ENCODE data around the gene RAB7A. TPM values are rescaled to one million over a fixed set of nuclear protein-coding genes. Genes with fewer than 3 reads are reported as not detected.
"Not testable (repeated sequence)": the region's sequence is repeated elsewhere in the genome, so short reads cannot be mapped to it uniquely, and the experiment has no call there.

RAB7A gene
- total RNA-seq, 1 donor from 2014 or later: 51.2 TPM

DNA sequence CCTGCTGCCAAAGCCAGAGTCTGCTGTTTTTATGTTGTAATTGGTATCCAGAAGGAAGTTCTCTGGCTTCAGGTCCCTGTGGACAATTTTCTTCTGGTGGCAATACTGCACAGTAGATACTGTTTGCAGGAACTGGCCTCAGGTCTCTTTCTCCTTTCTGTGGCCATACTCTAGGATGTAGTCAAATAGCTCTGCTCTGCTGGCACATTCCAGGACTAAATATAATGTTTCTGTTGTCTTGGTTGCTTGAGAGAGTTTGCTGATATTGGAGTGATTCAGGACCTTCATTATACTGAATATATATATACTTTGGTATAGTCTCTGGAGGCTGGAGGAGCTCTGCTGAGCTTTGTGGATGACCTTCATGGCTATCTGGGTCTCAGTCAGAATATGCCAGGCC is 23.1 kb downstream of the RAB7A start:
- TF ChIP-seq EZH2phosphoT487 (IDR thresholded peaks at IDR 0.05) (no peak), EZH2 (IDR thresholded peaks at IDR 0.05) (no peak)
- TF ChIP-seq, protein P1, sequence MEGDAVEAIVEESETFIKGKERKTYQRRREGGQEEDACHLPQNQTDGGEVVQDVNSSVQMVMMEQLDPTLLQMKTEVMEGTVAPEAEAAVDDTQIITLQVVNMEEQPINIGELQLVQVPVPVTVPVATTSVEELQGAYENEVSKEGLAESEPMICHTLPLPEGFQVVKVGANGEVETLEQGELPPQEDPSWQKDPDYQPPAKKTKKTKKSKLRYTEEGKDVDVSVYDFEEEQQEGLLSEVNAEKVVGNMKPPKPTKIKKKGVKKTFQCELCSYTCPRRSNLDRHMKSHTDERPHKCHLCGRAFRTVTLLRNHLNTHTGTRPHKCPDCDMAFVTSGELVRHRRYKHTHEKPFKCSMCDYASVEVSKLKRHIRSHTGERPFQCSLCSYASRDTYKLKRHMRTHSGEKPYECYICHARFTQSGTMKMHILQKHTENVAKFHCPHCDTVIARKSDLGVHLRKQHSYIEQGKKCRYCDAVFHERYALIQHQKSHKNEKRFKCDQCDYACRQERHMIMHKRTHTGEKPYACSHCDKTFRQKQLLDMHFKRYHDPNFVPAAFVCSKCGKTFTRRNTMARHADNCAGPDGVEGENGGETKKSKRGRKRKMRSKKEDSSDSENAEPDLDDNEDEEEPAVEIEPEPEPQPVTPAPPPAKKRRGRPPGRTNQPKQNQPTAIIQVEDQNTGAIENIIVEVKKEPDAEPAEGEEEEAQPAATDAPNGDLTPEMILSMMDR (IDR thresholded peaks at IDR 0.05): no peak
- peaks cover 3% of the 10 kb centered on the region for H3F3A ChIP-seq (ENCODE audit: low read depth)
- Mint-ChIP-seq H3K4me1 (no peaks in the 10 kb centered on the region), H3K27ac (no peak overlapping the region), H3K27me3 (ENCODE audit: insufficient read depth, low read depth) (no peaks in the 10 kb centered on the region), H3K9me3 (peaks cover 46% of the 10 kb centered on the region), H3K4me3 (no peak overlapping the region), H3K36me3 (peaks cover 46% of the 10 kb centered on the region)
- no peak for DNase-seq (ENCODE audit: low spot score)
- H3K36me3 ChIP-seq: peaks cover 7% of the 10 kb centered on the region
- H3K27ac ChIP-seq: no peak overlapping the region
- H3K9ac ChIP-seq: no peak overlapping the region
- H3K4me2 ChIP-seq: no peak overlapping the region
- no peak overlapping the region for H3K4me3 ChIP-seq
- peaks cover 99% of the 10 kb centered on the region for H3K79me2 ChIP-seq (ENCODE audit: low read depth)
- H3K9me3 ChIP-seq (ENCODE audit: low read depth): no peaks in the 10 kb centered on the region
- H4K20me1 ChIP-seq (ENCODE audit: low read depth): no peaks in the 10 kb centered on the region
- no peaks in the 10 kb centered on the region for H3K27me3 ChIP-seq
- H3K4me1 ChIP-seq: no peaks in the 10 kb centered on the region
- H2AFZ ChIP-seq (replicated peaks): no peak overlapping the region

DNA sequence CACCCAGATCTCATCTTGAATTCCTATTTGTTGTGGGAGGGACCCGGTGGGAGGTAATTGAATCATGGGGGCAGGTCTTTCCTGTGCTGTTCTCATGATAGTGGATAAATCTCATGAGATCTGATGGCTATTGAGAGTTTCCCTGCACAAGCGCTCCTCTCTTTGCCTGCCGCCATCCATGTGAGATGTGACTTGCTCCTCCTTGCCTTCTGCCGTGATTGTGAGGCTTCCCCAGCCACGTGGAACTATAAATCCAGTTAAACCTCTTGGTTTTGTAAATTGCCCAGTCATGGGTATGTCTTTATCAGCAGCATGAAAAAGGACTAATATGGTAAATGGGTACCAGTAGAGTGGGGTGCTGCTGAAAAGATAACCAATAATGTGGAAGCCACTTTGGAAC is 23.6 kb downstream of the RAB7A start:
- H2AFZ ChIP-seq (replicated peaks); H3K4me1 Mint-ChIP-seq; H3K27me3 Mint-ChIP-seq (ENCODE audit: insufficient read depth, low read depth); H3K36me3 ChIP-seq; H3K27ac Mint-ChIP-seq; H3K9me3 ChIP-seq (ENCODE audit: low read depth); H3K27me3 ChIP-seq; H3K9ac ChIP-seq; DNase-seq (ENCODE audit: low spot score); H3K4me2 ChIP-seq; H3F3A ChIP-seq (ENCODE audit: low read depth); H3K4me3 ChIP-seq; H3K27ac ChIP-seq; H3K4me1 ChIP-seq; H4K20me1 ChIP-seq (ENCODE audit: low read depth); H3K4me3 Mint-ChIP-seq: not testable (repeated sequence)
- peaks cover 99% of the 10 kb centered on the region for H3K79me2 ChIP-seq (ENCODE audit: low read depth)
- H3K36me3 Mint-ChIP-seq: peaks cover 46% of the 10 kb centered on the region
- H3K9me3 Mint-ChIP-seq: peaks cover 46% of the 10 kb centered on the region

DNA sequence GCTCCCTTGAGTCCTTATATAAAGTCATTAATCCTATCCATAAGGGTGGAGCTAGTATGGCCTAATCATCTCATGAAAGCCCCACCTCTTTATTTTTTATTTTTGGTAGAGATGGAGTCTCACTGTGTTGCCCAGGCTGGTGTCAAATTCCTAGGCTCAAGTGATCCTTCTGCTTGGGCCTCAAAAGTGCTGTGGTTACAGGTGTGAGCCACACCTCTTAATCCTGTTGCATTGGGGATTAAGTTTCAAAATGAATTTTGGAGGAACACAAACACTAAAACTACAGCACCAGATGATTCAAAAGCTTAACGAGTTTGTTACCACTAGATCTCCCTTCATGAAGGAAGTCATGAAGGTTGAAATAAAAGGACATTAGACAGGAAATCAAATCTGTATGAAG is 27.7 kb downstream of the RAB7A start:
- H3K36me3 Mint-ChIP-seq: peaks cover 39% of the 10 kb centered on the region
- no peaks in the 10 kb centered on the region for H3K4me1 Mint-ChIP-seq
- H3K27me3 Mint-ChIP-seq (ENCODE audit: insufficient read depth, low read depth): peaks cover 2% of the 10 kb centered on the region
- DNase-seq (ENCODE audit: low spot score): no peak
- Histone ChIP-seq H3K36me3 (peaks cover 4% of the 10 kb centered on the region), H3K4me2 (no peak overlapping the region), H3K4me1 (no peaks in the 10 kb centered on the region), H3K4me3 (no peak overlapping the region), H3K27me3 (no peaks in the 10 kb centered on the region), H4K20me1 (ENCODE audit: low read depth) (no peaks in the 10 kb centered on the region), H3F3A (ENCODE audit: low read depth) (no peaks in the 10 kb centered on the region), H3K27ac (no peak overlapping the region), H2AFZ (replicated peaks) (no peak overlapping the region), H3K9me3 (ENCODE audit: low read depth) (no peaks in the 10 kb centered on the region), H3K79me2 (ENCODE audit: low read depth) (peaks cover 97% of the 10 kb centered on the region), H3K9ac (no peak overlapping the region)
- peaks cover 55% of the 10 kb centered on the region for H3K9me3 Mint-ChIP-seq
- TF ChIP-seq EZH2 (IDR thresholded peaks at IDR 0.05) (no peak), EZH2phosphoT487 (IDR thresholded peaks at IDR 0.05) (no peak)
- TF ChIP-seq, protein P1 (IDR thresholded peaks at IDR 0.05): no peak
- no peak overlapping the region for H3K4me3 Mint-ChIP-seq
- no peak overlapping the region for H3K27ac Mint-ChIP-seq

DNA sequence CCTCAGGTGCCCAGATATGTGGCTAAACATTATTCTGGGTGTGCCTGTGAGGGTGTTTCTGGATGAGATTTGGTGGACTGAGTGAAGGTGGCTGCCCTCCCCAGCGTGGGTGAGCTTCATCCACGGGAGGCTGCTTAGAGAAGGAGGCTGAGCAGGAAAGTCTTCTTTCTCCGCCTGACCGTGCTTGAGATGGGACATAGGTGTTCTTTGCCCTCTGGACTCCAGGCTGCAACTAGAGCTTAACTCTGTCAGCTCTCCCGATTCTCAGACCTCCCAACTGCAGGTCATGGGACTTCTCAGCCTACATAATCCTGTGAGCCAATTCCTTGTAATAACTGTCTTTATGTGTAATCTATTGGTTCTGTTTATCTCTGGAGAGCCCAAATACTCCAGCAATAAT is 34.1 kb downstream of the RAB7A start:
- Histone ChIP-seq H2AFZ (replicated peaks) (no peak overlapping the region), H3K4me2 (no peak overlapping the region), H3K4me3 (no peak overlapping the region), H3K27me3 (no peaks in the 10 kb centered on the region), H3K4me1 (no peaks in the 10 kb centered on the region), H3F3A (ENCODE audit: low read depth) (peaks cover 4% of the 10 kb centered on the region), H3K9ac (no peak overlapping the region), H3K27ac (no peak overlapping the region), H3K79me2 (ENCODE audit: low read depth) (peaks cover 95% of the 10 kb centered on the region), H4K20me1 (ENCODE audit: low read depth) (peaks cover 23% of the 10 kb centered on the region), H3K36me3 (no peaks in the 10 kb centered on the region), H3K9me3 (ENCODE audit: low read depth) (no peaks in the 10 kb centered on the region)
- no peak overlapping the region for H3K4me3 Mint-ChIP-seq
- H3K9me3 Mint-ChIP-seq: peaks cover 16% of the 10 kb centered on the region
- H3K27me3 Mint-ChIP-seq (ENCODE audit: insufficient read depth, low read depth): peaks cover 2% of the 10 kb centered on the region
- H3K36me3 Mint-ChIP-seq: peaks cover 26% of the 10 kb centered on the region
- H3K4me1 Mint-ChIP-seq: no peaks in the 10 kb centered on the region
- TF ChIP-seq, protein P1 (IDR thresholded peaks at IDR 0.05): no peak
- TF ChIP-seq EZH2phosphoT487 (IDR thresholded peaks at IDR 0.05) (no peak), EZH2 (IDR thresholded peaks at IDR 0.05) (no peak)
- H3K27ac Mint-ChIP-seq: no peak overlapping the region
- DNase-seq (ENCODE audit: low spot score): no peak
